Measurements from ENCODE around the gene ZNHIT2. TPM values are rescaled to one million over a fixed set of nuclear protein-coding genes. Genes with fewer than 3 reads are reported as not detected.
A peak's percentile ranks its signal among the peaks of the same experiment; 100 is the strongest.

The ZNHIT2 gene
- total and polyA plus RNA-seq, 2 of the 13 experiments (the other 11 are each of a cell fraction or from before 2014, with no cell fraction given): 1.1 to 6.5 TPM

DNA sequence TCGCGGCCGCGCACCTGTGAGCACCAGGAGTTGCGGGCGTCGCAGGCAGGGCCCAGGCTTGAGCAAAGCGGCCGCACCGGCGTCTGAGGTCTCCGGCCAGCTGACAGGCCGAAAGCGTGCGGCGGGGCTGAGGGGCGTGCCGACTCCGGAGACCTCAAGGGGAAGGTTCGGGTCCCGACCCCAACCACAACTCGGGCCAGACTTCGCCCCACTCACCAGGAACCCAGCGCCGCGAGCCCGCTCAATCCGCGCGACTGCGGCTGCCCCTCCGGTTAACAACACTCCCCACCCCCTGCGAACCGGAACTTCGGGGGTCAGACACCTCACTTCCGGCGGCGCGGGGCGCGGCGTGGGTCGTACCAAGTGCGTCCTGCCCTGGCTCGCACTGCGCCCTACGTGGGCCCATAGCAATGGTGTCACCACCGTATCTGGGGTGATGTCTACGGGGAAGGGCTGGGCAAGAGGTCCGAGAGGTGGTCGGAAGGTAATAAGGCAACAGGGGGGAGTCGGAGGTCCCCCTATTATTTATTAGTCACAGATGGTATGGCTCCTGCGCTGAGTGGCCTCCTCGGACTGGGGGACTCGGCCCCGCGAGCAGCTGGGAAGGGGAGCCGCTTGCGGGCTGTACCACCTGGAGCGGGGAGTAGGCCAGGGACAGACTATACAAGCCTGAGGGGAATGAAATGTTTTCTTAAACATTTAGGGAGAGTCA is 16.9 kb upstream of the ZNHIT2 start, which contains the start of gene SYVN1 (continued):
- TF ChIP-seq SOX13 (IDR thresholded peaks at IDR 0.05) (no peak; the same call in 1 of the 2 replicates), SOX13 (CRISPR knock-in tag; conservative IDR thresholded peaks at IDR 0.05 in 1 of 2, IDR thresholded peaks at IDR 0.05 in 1 of 2) (peak in 1 of 2 experiments; percentile 22; a peak in 1 of 4 replicates), HDAC1 (CRISPR knock-in tag; IDR thresholded peaks at IDR 0.05) (peak; percentile 81), ZBTB42 (CRISPR knock-in tag; IDR thresholded peaks at IDR 0.05) (no peak), ZNF343 (CRISPR knock-in tag; IDR thresholded peaks at IDR 0.05) (no peak), ZBTB37 (CRISPR knock-in tag; IDR thresholded peaks at IDR 0.05) (no peak), ZKSCAN5 (CRISPR knock-in tag; IDR thresholded peaks at IDR 0.05) (no peak), ZNF430 (CRISPR knock-in tag; IDR thresholded peaks at IDR 0.05) (peak; percentile 72; the same call in 1 of the 2 replicates), ZGPAT (CRISPR knock-in tag; IDR thresholded peaks at IDR 0.05) (peak; percentile 40; the same call in 1 of the 2 replicates), NFATC3 (CRISPR knock-in tag; IDR thresholded peaks at IDR 0.05) (0 out of 2 replicates have a peak, but pooled peaks have one; percentile 80), ZNF24 (IDR thresholded peaks at IDR 0.05) (peak; percentile 36; the same call in 1 of the 2 replicates), ZNF792 (CRISPR knock-in tag; IDR thresholded peaks at IDR 0.05) (peak; percentile 50; the same call in 1 of the 2 replicates), ZNF773 (CRISPR knock-in tag; IDR thresholded peaks at IDR 0.05; ENCODE audit: borderline replicate concordance) (no peak), ZNF264 (CRISPR knock-in tag; IDR thresholded peaks at IDR 0.05) (0 out of 2 replicates have a peak, but pooled peaks have one; percentile 27), ZBTB21 (CRISPR knock-in tag; IDR thresholded peaks at IDR 0.05) (no peak), TAF1 (CRISPR knock-in tag; IDR thresholded peaks at IDR 0.05) (peak; percentile 81), ZBTB26 (CRISPR knock-in tag; IDR thresholded peaks at IDR 0.05; ENCODE audit: borderline replicate concordance) (0 out of 2 replicates have a peak, but pooled peaks have one; percentile 60)
- TF ChIP-seq, protein P1, sequence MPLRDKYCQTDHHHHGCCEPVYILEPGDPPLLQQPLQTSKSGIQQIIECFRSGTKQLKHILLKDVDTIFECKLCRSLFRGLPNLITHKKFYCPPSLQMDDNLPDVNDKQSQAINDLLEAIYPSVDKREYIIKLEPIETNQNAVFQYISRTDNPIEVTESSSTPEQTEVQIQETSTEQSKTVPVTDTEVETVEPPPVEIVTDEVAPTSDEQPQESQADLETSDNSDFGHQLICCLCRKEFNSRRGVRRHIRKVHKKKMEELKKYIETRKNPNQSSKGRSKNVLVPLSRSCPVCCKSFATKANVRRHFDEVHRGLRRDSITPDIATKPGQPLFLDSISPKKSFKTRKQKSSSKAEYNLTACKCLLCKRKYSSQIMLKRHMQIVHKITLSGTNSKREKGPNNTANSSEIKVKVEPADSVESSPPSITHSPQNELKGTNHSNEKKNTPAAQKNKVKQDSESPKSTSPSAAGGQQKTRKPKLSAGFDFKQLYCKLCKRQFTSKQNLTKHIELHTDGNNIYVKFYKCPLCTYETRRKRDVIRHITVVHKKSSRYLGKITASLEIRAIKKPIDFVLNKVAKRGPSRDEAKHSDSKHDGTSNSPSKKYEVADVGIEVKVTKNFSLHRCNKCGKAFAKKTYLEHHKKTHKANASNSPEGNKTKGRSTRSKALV (CRISPR knock-in tag; IDR thresholded peaks at IDR 0.05): peak; percentile 47; the same call in 1 of the 2 replicates
- TF ChIP-seq, protein P2, sequence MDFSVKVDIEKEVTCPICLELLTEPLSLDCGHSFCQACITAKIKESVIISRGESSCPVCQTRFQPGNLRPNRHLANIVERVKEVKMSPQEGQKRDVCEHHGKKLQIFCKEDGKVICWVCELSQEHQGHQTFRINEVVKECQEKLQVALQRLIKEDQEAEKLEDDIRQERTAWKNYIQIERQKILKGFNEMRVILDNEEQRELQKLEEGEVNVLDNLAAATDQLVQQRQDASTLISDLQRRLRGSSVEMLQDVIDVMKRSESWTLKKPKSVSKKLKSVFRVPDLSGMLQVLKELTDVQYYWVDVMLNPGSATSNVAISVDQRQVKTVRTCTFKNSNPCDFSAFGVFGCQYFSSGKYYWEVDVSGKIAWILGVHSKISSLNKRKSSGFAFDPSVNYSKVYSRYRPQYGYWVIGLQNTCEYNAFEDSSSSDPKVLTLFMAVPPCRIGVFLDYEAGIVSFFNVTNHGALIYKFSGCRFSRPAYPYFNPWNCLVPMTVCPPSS (IDR thresholded peaks at IDR 0.05): no peak
- TF ChIP-seq, protein P3, sequence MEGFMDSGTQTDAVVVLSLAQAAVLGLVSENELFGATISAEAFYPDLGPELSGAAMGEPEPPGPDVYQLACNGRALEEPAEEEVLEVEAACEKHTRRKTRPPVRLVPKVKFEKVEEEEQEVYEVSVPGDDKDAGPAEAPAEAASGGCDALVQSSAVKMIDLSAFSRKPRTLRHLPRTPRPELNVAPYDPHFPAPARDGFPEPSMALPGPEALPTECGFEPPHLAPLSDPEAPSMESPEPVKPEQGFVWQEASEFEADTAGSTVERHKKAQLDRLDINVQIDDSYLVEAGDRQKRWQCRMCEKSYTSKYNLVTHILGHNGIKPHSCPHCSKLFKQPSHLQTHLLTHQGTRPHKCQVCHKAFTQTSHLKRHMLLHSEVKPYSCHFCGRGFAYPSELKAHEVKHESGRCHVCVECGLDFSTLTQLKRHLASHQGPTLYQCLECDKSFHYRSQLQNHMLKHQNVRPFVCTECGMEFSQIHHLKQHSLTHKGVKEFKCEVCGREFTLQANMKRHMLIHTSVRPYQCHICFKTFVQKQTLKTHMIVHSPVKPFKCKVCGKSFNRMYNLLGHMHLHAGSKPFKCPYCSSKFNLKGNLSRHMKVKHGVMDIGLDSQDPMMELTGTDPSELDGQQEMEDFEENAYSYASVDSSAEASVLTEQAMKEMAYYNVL (CRISPR knock-in tag; IDR thresholded peaks at IDR 0.05; ENCODE audit: borderline replicate concordance): 0 out of 2 replicates have a peak, but pooled peaks have one; percentile 72
